ENCODE data around the gene HMCN1. TPM values are rescaled to one million over a fixed set of nuclear protein-coding genes. Genes with fewer than 3 reads are reported as not detected.

The HMCN1 gene
- total RNA-seq, 1 donor from 2014 or later, result 22.2 TPM

- DNase-seq (ENCODE audit: low spot score), result no peak
- no peak for TF ChIP-seq CTCF (IDR thresholded peaks at IDR 0.05; ENCODE audit: unreplicated experiment)
- Mint-ChIP-seq H3K36me3 (ENCODE audit: low read depth, unreplicated experiment) (peaks cover 6% of the 10 kb centered on the region), H3K9me3 (ENCODE audit: unreplicated experiment) (no peaks in the 10 kb centered on the region), H3K4me3 (ENCODE audit: unreplicated experiment) (no peak overlapping the region), H3K27me3 (ENCODE audit: unreplicated experiment) (no peaks in the 10 kb centered on the region), H3K27ac (ENCODE audit: unreplicated experiment) (no peak overlapping the region), H3K4me1 (ENCODE audit: unreplicated experiment) (peaks cover 25% of the 10 kb centered on the region)
These were observed 1.5 kb downstream of the HMCN1 start for GRCh38 chr1:185735701-185736064.

GRCh38 chr1:185739967-185740366 lies 5.8 kb downstream of the HMCN1 start:
- no peak for DNase-seq (ENCODE audit: low spot score)
- Mint-ChIP-seq H3K27me3 (ENCODE audit: unreplicated experiment) (no peaks in the 10 kb centered on the region), H3K36me3 (ENCODE audit: low read depth, unreplicated experiment) (peaks cover 11% of the 10 kb centered on the region), H3K27ac (ENCODE audit: unreplicated experiment) (no peak overlapping the region), H3K9me3 (ENCODE audit: unreplicated experiment) (no peaks in the 10 kb centered on the region), H3K4me3 (ENCODE audit: unreplicated experiment) (no peak overlapping the region), H3K4me1 (ENCODE audit: unreplicated experiment) (peaks cover 10% of the 10 kb centered on the region)
- no peak for TF ChIP-seq CTCF (IDR thresholded peaks at IDR 0.05; ENCODE audit: unreplicated experiment)

GRCh38 chr1:185741551-185741950 lies 7.4 kb downstream of the HMCN1 start:
- DNase-seq (ENCODE audit: low spot score), result no peak
- H3K4me3 Mint-ChIP-seq (ENCODE audit: unreplicated experiment), result no peak overlapping the region
- no peak overlapping the region for H3K27ac Mint-ChIP-seq (ENCODE audit: unreplicated experiment)
- peaks cover 11% of the 10 kb centered on the region for H3K36me3 Mint-ChIP-seq (ENCODE audit: low read depth, unreplicated experiment)
- no peak for TF ChIP-seq CTCF (IDR thresholded peaks at IDR 0.05; ENCODE audit: unreplicated experiment)
- H3K27me3 Mint-ChIP-seq (ENCODE audit: unreplicated experiment), result peaks cover 1% of the 10 kb centered on the region
- no peaks in the 10 kb centered on the region for H3K9me3 Mint-ChIP-seq (ENCODE audit: unreplicated experiment)
- peaks cover 10% of the 10 kb centered on the region for H3K4me1 Mint-ChIP-seq (ENCODE audit: unreplicated experiment)

- no peak for DNase-seq (ENCODE audit: low spot score)
- no peak for TF ChIP-seq CTCF (IDR thresholded peaks at IDR 0.05; ENCODE audit: unreplicated experiment)
- H3K4me3 Mint-ChIP-seq (ENCODE audit: unreplicated experiment), result no peak overlapping the region
- no peak overlapping the region for H3K27ac Mint-ChIP-seq (ENCODE audit: unreplicated experiment)
- H3K36me3 Mint-ChIP-seq (ENCODE audit: low read depth, unreplicated experiment), result peaks cover 11% of the 10 kb centered on the region
- peaks cover 10% of the 10 kb centered on the region for H3K4me1 Mint-ChIP-seq (ENCODE audit: unreplicated experiment)
- peaks cover 1% of the 10 kb centered on the region for H3K27me3 Mint-ChIP-seq (ENCODE audit: unreplicated experiment)
- H3K9me3 Mint-ChIP-seq (ENCODE audit: unreplicated experiment), result no peaks in the 10 kb centered on the region
These were observed 8.2 kb downstream of the HMCN1 start for GRCh38 chr1:185742403-185742802.

GRCh38 chr1:185745165-185745564 lies 11.0 kb downstream of the HMCN1 start:
- no peak for DNase-seq (ENCODE audit: low spot score)
- Mint-ChIP-seq H3K36me3 (ENCODE audit: low read depth, unreplicated experiment) (peaks cover 8% of the 10 kb centered on the region), H3K27me3 (ENCODE audit: unreplicated experiment) (peaks cover 1% of the 10 kb centered on the region), H3K9me3 (ENCODE audit: unreplicated experiment) (no peaks in the 10 kb centered on the region), H3K4me3 (ENCODE audit: unreplicated experiment) (no peak overlapping the region), H3K27ac (ENCODE audit: unreplicated experiment) (no peak overlapping the region), H3K4me1 (ENCODE audit: unreplicated experiment) (peaks cover 10% of the 10 kb centered on the region)
- TF ChIP-seq CTCF (IDR thresholded peaks at IDR 0.05; ENCODE audit: unreplicated experiment), result no peak

Data from endothelial cell (in vitro differentiated cells).